Panc1 (cell line): ENCODE measurements around the gene CBX4. TPM values are rescaled to one million over a fixed set of nuclear protein-coding genes. Genes with fewer than 3 reads are reported as not detected.

ENCODE experiments used
- ATAC-seq: fragments of 200-7000 bp; cut with Tn5 transposase; 2 replicates; pipeline ENCODE4 v1.9.1; 2020; ENCODE audit warnings: mild to moderate bottlenecking, moderate library complexity
- BruUV-seq: library from RNA; stranded (reverse); fragments of 400-500 nt; replicated peaks from 2 replicates; lab custom pipeline; 2021; lab: Mats Ljungman, UMichigan
- CTCF ChIA-PET: fragments of 300-600 bp; sonication (Branson Sonifier 250); formaldehyde crosslinking; loops from one replicate; lab custom pipeline; 2022; ENCODE audit warnings: antibody characterized with exemption; lab: Charles Lee
- POLR2A ChIA-PET: fragments of 300-600 bp; sonication (Branson Sonifier 250); formaldehyde crosslinking; loops from one replicate; lab custom pipeline; 2022; ENCODE audit warnings: antibody characterized with exemption; lab: Charles Lee
- DNase-seq: peaks from one replicate; pipeline ENCODE4 v3.0.0-alpha.2; 2010; ENCODE audit warnings: low read depth, low spot score
- H3K27ac ChIP-seq: 2 replicates; pipeline ENCODE4 v1.5.1; 2011; ENCODE audit warnings: mild to moderate bottlenecking, low read length, inconsistent platforms
- H3K27me3 ChIP-seq: fragments of 200-500 bp; sonication (Bioruptor generic); 2 replicates; pipeline ENCODE4 v1.6.0; 2014; ENCODE audit warnings: low read length, inconsistent platforms; ENCODE audit not compliant: control insufficient read depth, insufficient read depth
- H3K36me3 ChIP-seq: fragments of 200-500 bp; sonication (Bioruptor generic); 2 replicates; pipeline ENCODE4 v1.5.1; 2014; ENCODE audit warnings: inconsistent platforms, mild to moderate bottlenecking, low read length, moderate library complexity; ENCODE audit not compliant: control insufficient read depth, insufficient read depth
- H3K4me1 ChIP-seq: 2 replicates; pipeline ENCODE4 v1.5.1; 2011; ENCODE audit warnings: inconsistent platforms, mild to moderate bottlenecking, low read length, moderate library complexity; ENCODE audit not compliant: control insufficient read depth, insufficient read depth
- H3K4me3 ChIP-seq, 2 experiments: 2 replicates each; pipeline ENCODE4 v1.5.1; 2011 to 2012; ENCODE audit warnings: low read depth in 2 of 2, low read length in 2 of 2, mild to moderate bottlenecking in 2 of 2, inconsistent platforms in 1 of 2, moderate library complexity in 1 of 2
- H3K9me3 ChIP-seq: fragments of 200-500 bp; sonication (Bioruptor generic); 2 replicates; pipeline ENCODE4 v1.5.1; 2014; ENCODE audit warnings: low read depth, mild to moderate bottlenecking, inconsistent platforms, low read length, moderate library complexity; ENCODE audit not compliant: control insufficient read depth, insufficient read depth
- CTCF ChIP-seq: fragments of 450-650 bp; IDR thresholded peaks from 2 replicates; pipeline ENCODE4 v1.5.1; 2017; ENCODE audit warnings: mild to moderate bottlenecking
- POLR2AphosphoS5 ChIP-seq: IDR thresholded peaks from 2 replicates; pipeline ENCODE4 v1.6.1; 2012; ENCODE audit warnings: mild to moderate bottlenecking, low read depth, low read length, moderate library complexity
- REST ChIP-seq, 2 experiments: IDR thresholded peaks; 2 replicates each; pipeline ENCODE4 v1.6.1; 2011 to 2012; ENCODE audit warnings: low read depth in 2 of 2, control low read depth in 1 of 2, low read length in 1 of 2, mild to moderate bottlenecking in 1 of 2, moderate library complexity in 1 of 2; ENCODE audit not compliant: insufficient read depth in 1 of 2
- SIN3A ChIP-seq: IDR thresholded peaks from 2 replicates; pipeline ENCODE4 v1.6.1; 2012; ENCODE audit warnings: low read depth, mild to moderate bottlenecking, low read length, moderate library complexity, borderline replicate concordance; ENCODE audit not compliant: insufficient read depth
- TCF7L2 ChIP-seq: IDR thresholded peaks from 2 replicates; pipeline ENCODE4 v1.6.1; 2011; ENCODE audit warnings: mild to moderate bottlenecking, low read depth, low read length, inconsistent platforms
- in situ Hi-C: cut with HindIII; loops from 2 replicates; pipeline ENCODE4 v1.10.0; 2016; ENCODE audit warnings: low sequenced_read_pairs, low pct_unique_long_range_greater_than_20kb
- intact Hi-C: fragments of 100-400 bp; cut with micrococcal nuclease; formaldehyde crosslinking; loops from one replicate; pipeline ENCODE4 v1.10.0; 2022; ENCODE audit not compliant: unreplicated experiment
- total RNA-seq: library from RNA; stranded (reverse); gene quantifications from one replicate; pipeline ENCODE4 v1.2.1, GENCODE V29; 2021; ENCODE audit not compliant: unreplicated experiment

CBX4 gene
- total RNA-seq, 1 experiment from 2014 or later, result 48.6 TPM

GRCh38 chr17:79809530-79810129, 29.6 kb downstream of the CBX4 start:
- Histone ChIP-seq H3K27ac (no peak overlapping the region), H3K9me3 (no peaks in the 10 kb centered on the region), H3K36me3 (no peaks in the 10 kb centered on the region), H3K27me3 (peaks cover 4% of the 10 kb centered on the region; the same call in 1 of the 2 replicates), H3K4me3 (peak overlapping the region in 1 of 2 experiments; percentile 43; a peak in 3 of 4 replicates), H3K4me1 (peaks cover 28% of the 10 kb centered on the region)
- TF ChIP-seq POLR2AphosphoS5, result no peak
- no peak for TF ChIP-seq CTCF
- TF ChIP-seq SIN3A, result no peak
- TF ChIP-seq TCF7L2, result no peak
- TF ChIP-seq REST (IDR thresholded peaks at IDR 0.05; ENCODE audit: insufficient read depth in 1 of 2, low read depth in 2 of 2, low read length in 1 of 2), result no peak
- ChIA-PET CTCF (interaction anchor here (0.6 kb wide), 1 partner anchor 59 kb away, joined by 3 read pairs; no protein-coding TSS in a partner anchor), POLR2A (interaction anchor here (0.7 to 0.9 kb wide), 2 partner anchors 31 to 557 kb away, joined by 3 to 4 read pairs; no protein-coding TSS in a partner anchor)
- no TSS peak for BruUV-seq
- in situ Hi-C loops, result no loop called here
- intact Hi-C loops, result loop anchor here (1.0 to 5.0 kb wide), 2 partner anchors 26 to 183 kb away; no protein-coding TSS in a partner anchor
- ATAC-seq, result no peak
- no peak for DNase-seq

- in situ Hi-C loops (no loop called here), intact Hi-C loops (loop anchor here (5.0 kb wide), 1 partner anchor 183 kb away; no protein-coding TSS in a partner anchor)
- CTCF ChIA-PET, result interaction anchor here (0.6 to 1.4 kb wide), 10 partner anchors 10 to 200 kb away, joined by 3 to 12 read pairs (median 3); partner anchors contain the start of gene CBX8
- TF ChIP-seq REST (IDR thresholded peaks at IDR 0.05; ENCODE audit: insufficient read depth in 1 of 2, low read depth in 2 of 2, low read length in 1 of 2) (no peak), CTCF (peak; percentile 83), TCF7L2 (no peak)
- POLR2A ChIA-PET, result interaction anchor here (1.1 to 1.8 kb wide), 2 partner anchors 12 to 26 kb away, joined by 3 to 8 read pairs; no protein-coding TSS in a partner anchor
- Histone ChIP-seq H3K36me3 (no peaks in the 10 kb centered on the region), H3K27ac (no peak overlapping the region), H3K9me3 (no peaks in the 10 kb centered on the region), H3K27me3 (peaks cover 4% of the 10 kb centered on the region; the same call in 1 of the 2 replicates), H3K4me1 (peaks cover 28% of the 10 kb centered on the region), H3K4me3 (no peak overlapping the region)
- BruUV-seq, result no TSS peak
- no peak for DNase-seq
- peak; percentile 67 for ATAC-seq
Measured at GRCh38 chr17:79808763-79809529, 30.3 kb downstream of the CBX4 start.
